Peyer's patch (tissue), 4 donors: ENCODE data around the gene KITLG. TPM values are rescaled to one million over a fixed set of nuclear protein-coding genes. Genes with fewer than 3 reads are reported as not detected.
"Not testable (repeated sequence)": the region's sequence is repeated elsewhere in the genome, so short reads cannot be mapped to it uniquely, and the experiment has no call there.

Source experiments
- DNase-seq, 3 donors: peaks; one replicate each; pipeline ENCODE4 v3.0.0-alpha.2; 2017 to 2019
- H3K27ac ChIP-seq, 4 donors: fragments of 200-600 bp; sonication (generic); one replicate each; pipeline ENCODE4 v1.5.1; 2016 to 2019
- H3K27me3 ChIP-seq, 2 donors: fragments of 200-600 bp; sonication (generic); one replicate each; pipeline ENCODE4 v1.5.1; 2019
- H3K36me3 ChIP-seq, 3 donors: fragments of 200-600 bp; sonication (generic); one replicate each; pipeline ENCODE4 v1.5.1; 2016 to 2019
- H3K4me1 ChIP-seq, 4 donors: fragments of 200-600 bp; sonication (generic); one replicate each; pipeline ENCODE4 v1.5.1; 2016 to 2019
- H3K4me3 ChIP-seq, 4 donors: fragments of 200-600 bp; sonication (generic); 1 replicate in 3 of 4; 2 replicates in 1 of 4; pipeline ENCODE4 v1.5.1; 2016 to 2019; ENCODE audit warnings: mild to moderate bottlenecking in 1 of 4
- H3K9me3 ChIP-seq, 4 donors: fragments of 200-600 bp; sonication (generic); one replicate each; pipeline ENCODE4 v1.5.1; 2016 to 2019; ENCODE audit warnings: mild to moderate bottlenecking in 1 of 4
- CTCF ChIP-seq, 6 experiments: fragments of 450-650 bp in 4 of 6; fragments of 200-600 bp in 2 of 6; sonication (generic) in 1 of 6; IDR thresholded peaks; one replicate each; pipeline ENCODE4 v1.5.1; 2017 to 2019; ENCODE audit warnings: antibody characterized with exemption in 6 of 6, mild to moderate bottlenecking in 3 of 6, moderate library complexity in 1 of 6
- POLR2A ChIP-seq, 2 donors: fragments of 450-650 bp; IDR thresholded peaks; one replicate each; pipeline ENCODE4 v1.5.1; 2017; ENCODE audit warnings: antibody characterized with exemption in 2 of 2, mild to moderate bottlenecking in 2 of 2, moderate library complexity in 2 of 2
- total RNA-seq, 4 donors: library from RNA; depleted of rRNA; stranded (reverse); fragments of >200 nt; gene quantifications; one replicate each; pipeline ENCODE4 v1.1.0, GENCODE V29; 2016

KITLG gene
- total RNA-seq, 4 donors from 2014 or later: 5.2 to 29.7 (median 9.3) TPM

- Histone ChIP-seq H3K9me3 (no peaks in the 10 kb centered on the region), H3K4me1 (no peaks in the 10 kb centered on the region), H3K27me3 (no peaks in the 10 kb centered on the region), H3K36me3 (no peaks in the 10 kb centered on the region), H3K4me3 (no peak overlapping the region), H3K27ac (no peak overlapping the region)
- no peak for DNase-seq
- no peak for TF ChIP-seq CTCF (IDR thresholded peaks at IDR 0.05)
- no peak for TF ChIP-seq POLR2A (IDR thresholded peaks at IDR 0.05)
Observed at GRCh38 chr12:88471331-88472045, 108.8 kb downstream of the KITLG start.

- TF ChIP-seq POLR2A (IDR thresholded peaks at IDR 0.05) (no peak), CTCF (IDR thresholded peaks at IDR 0.05) (no peak)
- DNase-seq: no peak
- no peaks in the 10 kb centered on the region for H3K4me1 ChIP-seq
- no peaks in the 10 kb centered on the region for H3K27me3 ChIP-seq
- no peak overlapping the region for H3K4me3 ChIP-seq
- H3K36me3 ChIP-seq: no peaks in the 10 kb centered on the region
- H3K27ac ChIP-seq: no peak overlapping the region
- no peaks in the 10 kb centered on the region for H3K9me3 ChIP-seq
Observed at GRCh38 chr12:88469154-88469553, 111.1 kb downstream of the KITLG start.

- Histone ChIP-seq H3K4me1 (no peaks in the 10 kb centered on the region), H3K36me3 (no peaks in the 10 kb centered on the region), H3K27ac (no peak overlapping the region), H3K27me3 (no peaks in the 10 kb centered on the region), H3K4me3 (no peak overlapping the region), H3K9me3 (no peaks in the 10 kb centered on the region)
- DNase-seq: no peak
- TF ChIP-seq CTCF (IDR thresholded peaks at IDR 0.05): no peak
- no peak for TF ChIP-seq POLR2A (IDR thresholded peaks at IDR 0.05)
Observed at GRCh38 chr12:88468581-88468980, 111.7 kb downstream of the KITLG start.

GRCh38 chr12:88466708-88467107 lies 113.6 kb downstream of the KITLG start:
- not testable (repeated sequence) for H3K4me1 ChIP-seq, H3K27ac ChIP-seq, H3K27me3 ChIP-seq

GRCh38 chr12:88458327-88458726 lies 121.9 kb downstream of the KITLG start:
- no peaks in the 10 kb centered on the region for H3K4me1 ChIP-seq
- H3K4me3 ChIP-seq: no peak overlapping the region
- H3K36me3 ChIP-seq: no peaks in the 10 kb centered on the region
- H3K27ac ChIP-seq: no peak overlapping the region
- no peak for TF ChIP-seq POLR2A (IDR thresholded peaks at IDR 0.05)
- TF ChIP-seq CTCF (IDR thresholded peaks at IDR 0.05): no peak
- no peak for DNase-seq
- H3K9me3 ChIP-seq: no peaks in the 10 kb centered on the region
- no peaks in the 10 kb centered on the region for H3K27me3 ChIP-seq

More at GRCh38 chr12:88466708-88467107, 113.6 kb downstream of the KITLG start:
- not testable (repeated sequence) for H3K4me3 ChIP-seq, H3K9me3 ChIP-seq, H3K36me3 ChIP-seq, DNase-seq

GRCh38 chr12:88453323-88453722 lies 126.9 kb downstream of the KITLG start:
- Histone ChIP-seq H3K9me3 (no peaks in the 10 kb centered on the region), H3K27ac (no peak overlapping the region), H3K4me3 (no peak overlapping the region), H3K4me1 (no peaks in the 10 kb centered on the region), H3K27me3 (no peaks in the 10 kb centered on the region), H3K36me3 (no peaks in the 10 kb centered on the region)
- no peak for DNase-seq
- TF ChIP-seq POLR2A (IDR thresholded peaks at IDR 0.05) (no peak), CTCF (IDR thresholded peaks at IDR 0.05) (no peak)
